Measurements from ENCODE around the gene ARHGAP44. TPM values are rescaled to one million over a fixed set of nuclear protein-coding genes. Genes with fewer than 3 reads are reported as not detected.

Gene ARHGAP44
- total and polyA plus RNA-seq, 2 of the 4 experiments (the other 2 are of a cell fraction), result 0.54 to 1.0 TPM

- intact Hi-C loops (cut with micrococcal nuclease) (no loop called here), dilution Hi-C loops (cut with HindIII; ENCODE audit: low sequenced_read_pairs, unreplicated experiment) (no loop called here), in situ Hi-C loops (cut with MboI; ENCODE audit: low sequenced_read_pairs) (no loop called here)
- BruUV-seq (replicated peaks), result no TSS peak
- ChIA-PET POLR2A (ENCODE audit: unreplicated experiment) (no interaction called here), CTCF (no interaction called here)
- Histone ChIP-seq H3K18ac (ENCODE audit: low read depth, low read length) (no peak overlapping the region), H3K36me3 (ENCODE audit: control insufficient read depth, insufficient read depth, low read length) (peaks cover 73% of the 10 kb centered on the region), H3K23ac (ENCODE audit: low read depth, low read length) (no peak overlapping the region), H3K79me1 (ENCODE audit: low read depth in 1 of 2, low read length in 2 of 2) (peaks cover 4 to 19% of the 10 kb centered on the region in 2 experiments; a peak in 1 of 4 replicates), H4K8ac (ENCODE audit: low read depth in 2 of 2, low read length in 2 of 2) (no peak overlapping the region), H2BK15ac (ENCODE audit: low read depth, low read length) (no peak overlapping the region), H2BK5ac (ENCODE audit: low read depth, low read length, poor library complexity, severe bottlenecking) (no peak overlapping the region), H2AK5ac (ENCODE audit: low read depth, low read length) (no peak overlapping the region), H3K27ac (ENCODE audit: insufficient read depth, low read length) (no peak overlapping the region), H3K9me1 (ENCODE audit: insufficient read depth, low read length) (no peaks in the 10 kb centered on the region), H4K5ac (ENCODE audit: low read depth, low read length) (no peak overlapping the region), H2AK9ac (replicated peaks; ENCODE audit: low read depth, low read length, poor library complexity) (no peak overlapping the region), H3K4me3 (ENCODE audit: insufficient read depth, low read depth, low read length) (no peak overlapping the region), H3K14ac (replicated peaks; ENCODE audit: low read depth, low read length) (no peak overlapping the region), H3K27me3 (ENCODE audit: control insufficient read depth, insufficient read depth, low read length) (no peaks in the 10 kb centered on the region), H4K91ac (ENCODE audit: insufficient read depth, low read depth, low read length) (no peak overlapping the region), H3K9ac (ENCODE audit: low read depth, low read length) (no peak overlapping the region), H3K4ac (ENCODE audit: low read depth, low read length) (no peak overlapping the region), H4K20me1 (ENCODE audit: insufficient read depth, low read length) (peaks cover 6% of the 10 kb centered on the region; the same call in 1 of the 2 replicates), H3K4me2 (ENCODE audit: low read depth, low read length) (no peak overlapping the region), H3K4me1 (ENCODE audit: control insufficient read depth, insufficient read depth, low read length) (no peaks in the 10 kb centered on the region), H2AFZ (replicated peaks; ENCODE audit: low read length, poor library complexity) (no peak overlapping the region), H3K56ac (ENCODE audit: extremely low read depth, insufficient read depth, low read length) (no peak overlapping the region), H3K9me3 (ENCODE audit: control insufficient read depth, insufficient read depth, low read length) (no peaks in the 10 kb centered on the region), H2BK20ac (ENCODE audit: low read depth, low read length) (no peak overlapping the region), H2BK120ac (ENCODE audit: low read depth, low read length) (no peak overlapping the region)
- WGBS, 2 experiments (ENCODE audit: extremely low coverage in 2 of 2, insufficient read length in 1 of 2), result no CpG with 5 or more reads among the region's 5 CpGs
- DNase-seq (no peak), ATAC-seq (ENCODE audit: low read depth) (no peak)
- TF ChIP-seq CEBPB (IDR thresholded peaks at IDR 0.05; ENCODE audit: low read depth, low read length) (no peak), SMC3 (IDR thresholded peaks at IDR 0.05; ENCODE audit: low read depth, low read length) (no peak), MXI1 (IDR thresholded peaks at IDR 0.05; ENCODE audit: borderline replicate concordance, low read depth, low read length) (no peak), MAFK (IDR thresholded peaks at IDR 0.05; ENCODE audit: low read depth, low read length) (no peak), MAZ (IDR thresholded peaks at IDR 0.05; ENCODE audit: borderline replicate concordance, low read depth, low read length) (no peak), RFX5 (IDR thresholded peaks at IDR 0.05; ENCODE audit: low read depth, low read length) (no peak), CHD1 (IDR thresholded peaks at IDR 0.05; ENCODE audit: low read depth, low read length) (no peak), USF2 (IDR thresholded peaks at IDR 0.05; ENCODE audit: low read depth, low read length) (no peak), ELK1 (IDR thresholded peaks at IDR 0.05; ENCODE audit: borderline replicate concordance, low read depth, low read length) (no peak), NFE2L2 (IDR thresholded peaks at IDR 0.05; ENCODE audit: low read depth, low read length) (no peak), BHLHE40 (IDR thresholded peaks at IDR 0.05; ENCODE audit: low read depth, low read length) (no peak), POLR2A (IDR thresholded peaks at IDR 0.05; ENCODE audit: low read depth, low read length) (no peak), RAD21 (IDR thresholded peaks at IDR 0.05; ENCODE audit: low read length) (no peak), RCOR1 (IDR thresholded peaks at IDR 0.05; ENCODE audit: insufficient replicate concordance, low read length) (no peak), FOS (IDR thresholded peaks at IDR 0.05; ENCODE audit: low read depth, low read length) (no peak)
These were observed 209.6 kb downstream of the ARHGAP44 start for GRCh38 chr17:12998874-12999273.

All from IMR-90 (cell line).